Measurements from ENCODE around the gene PORCN. TPM values are rescaled to one million over a fixed set of nuclear protein-coding genes. Genes with fewer than 3 reads are reported as not detected.

Gene PORCN
- 15.5 and 15.9 TPM in 2 replicates for total RNA-seq

GRCh38 chrX:48508400-48509244 lies at the start of gene PORCN:
PORCN (plus strand) TSS chrX:48508992; CDS start chrX:48509821, 829 bp downstream.

DNA sequence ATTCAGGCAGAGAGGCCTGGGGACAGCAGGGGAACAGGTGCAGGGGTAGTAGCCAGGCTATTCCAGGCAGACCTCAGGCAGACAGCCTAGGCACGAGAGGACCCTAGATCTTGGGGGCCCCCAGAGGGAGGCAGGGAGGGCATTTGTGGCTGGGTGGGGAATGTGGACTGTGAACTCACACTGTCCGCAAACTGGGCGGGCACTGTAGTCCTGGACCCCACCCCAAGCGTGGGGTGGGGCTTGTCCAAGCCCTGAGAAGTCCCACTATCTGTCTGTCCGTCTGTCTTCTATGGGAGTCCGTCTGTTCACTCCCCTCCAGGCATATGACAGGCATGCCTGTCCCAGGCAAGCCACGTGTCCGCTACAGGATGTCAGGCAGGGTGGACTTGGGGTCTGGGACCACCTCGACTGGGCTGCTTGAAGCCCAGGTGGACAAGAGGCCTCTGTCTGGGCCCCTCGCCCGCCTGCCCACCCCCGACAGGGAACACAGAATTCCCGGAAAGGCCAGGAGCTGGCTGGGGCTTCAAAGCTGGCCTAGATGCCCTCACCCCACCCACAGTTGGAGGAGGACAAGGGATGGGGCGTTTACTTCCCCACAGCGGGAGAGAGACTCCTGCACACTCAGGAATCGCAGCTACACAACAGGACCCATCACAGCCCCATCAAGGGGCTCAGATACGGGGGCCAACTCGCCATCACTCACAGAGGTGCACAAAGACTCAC lies 38.5 kb upstream of the PORCN start, which contains the start of gene SLC38A5:
SLC38A5 (minus strand) TSS at position 151 of the 723 bp plus-strand sequence. CDS start 2,336 bp downstream, outside the sequence.

DNA sequence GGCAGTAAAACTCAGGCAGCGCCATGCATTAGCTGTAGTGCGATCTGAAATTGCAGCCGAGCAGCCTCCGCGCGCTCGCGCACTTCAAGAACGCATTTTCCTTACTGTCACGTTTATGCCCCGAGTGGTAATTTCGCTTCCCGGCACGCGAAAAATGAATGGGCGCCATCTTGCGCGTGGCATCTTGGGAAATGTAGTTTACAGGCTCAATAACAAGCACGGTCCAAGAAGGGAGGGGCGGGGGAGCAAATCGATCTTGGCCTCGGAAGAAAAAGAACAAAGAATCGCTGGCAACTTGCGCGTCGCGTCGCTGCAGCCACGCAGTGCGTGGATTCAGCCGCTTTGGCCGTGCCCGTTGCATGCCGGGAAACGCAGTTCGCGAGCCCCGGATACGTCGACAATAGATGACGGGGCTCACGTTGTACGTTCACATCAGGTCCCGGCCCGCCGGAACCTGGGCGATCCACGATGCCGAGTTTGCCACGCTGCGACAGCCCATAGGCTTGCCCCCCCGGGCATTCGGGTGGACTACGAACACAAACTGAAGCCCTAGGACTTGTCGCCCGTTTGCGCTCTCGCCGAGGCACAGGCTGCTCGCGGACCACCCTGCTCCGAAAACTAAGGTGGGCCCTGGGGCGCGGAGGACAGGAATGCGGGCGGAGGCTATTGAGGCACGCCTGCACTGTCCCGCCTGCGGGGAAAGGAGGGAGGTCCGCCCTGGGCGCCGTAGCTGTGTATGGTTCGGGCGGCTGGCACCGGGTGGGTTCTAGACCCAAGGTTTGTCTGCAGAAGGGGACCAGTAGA lies 32.8 kb upstream of the PORCN start, which contains the start of gene FTSJ1:
FTSJ1 (plus strand) TSS at position 426 of the 804 bp plus-strand sequence. CDS start 1,849 bp downstream, outside the sequence.

DNA sequence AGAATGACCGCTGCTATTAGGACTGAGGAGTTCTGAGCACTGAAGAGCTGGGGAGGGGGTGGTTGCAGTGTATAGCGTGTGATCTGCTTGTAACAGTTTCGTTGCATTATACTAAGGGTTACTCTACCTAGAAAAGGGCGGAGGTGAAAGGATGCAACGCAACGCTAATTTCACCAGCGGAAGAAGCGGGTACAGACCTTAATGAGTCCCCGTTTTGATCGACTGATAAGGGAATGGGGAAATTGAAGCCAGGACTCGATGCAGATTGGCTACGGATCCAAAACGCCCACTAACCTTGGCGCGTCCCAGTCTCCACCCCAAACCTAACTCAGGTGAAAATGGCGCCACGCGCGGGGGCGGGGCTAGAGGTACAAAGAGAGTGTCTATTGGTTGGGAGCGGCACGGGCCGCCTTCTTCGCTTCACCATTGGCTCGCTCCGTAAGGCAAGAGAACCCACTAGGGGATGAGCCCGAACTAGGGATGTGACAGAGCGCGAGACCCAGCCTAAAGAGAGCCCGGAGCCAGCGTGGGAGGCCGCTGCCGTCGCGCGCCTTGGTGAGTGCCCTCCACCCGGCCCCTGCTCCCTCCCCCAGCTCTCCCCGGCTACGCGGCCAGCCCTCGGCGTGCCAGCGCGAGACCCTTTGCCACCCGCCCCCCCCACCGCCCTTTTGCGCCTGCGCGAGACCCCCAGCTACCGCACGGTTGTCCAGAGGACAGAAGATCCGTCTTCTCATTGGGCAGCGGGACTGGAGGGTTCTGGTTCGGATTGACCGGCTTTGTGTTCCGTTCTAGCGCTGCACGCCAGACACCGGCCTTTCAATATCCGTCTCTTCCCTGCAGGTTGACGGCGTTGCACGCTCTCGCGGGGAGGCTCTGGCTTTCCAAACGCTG lies 12.8 kb downstream of the PORCN start, which contains the start of gene EBP:
EBP (plus strand) TSS at position 456 of the 891 bp plus-strand sequence. CDS start 1,964 bp downstream, outside the sequence.

DNA sequence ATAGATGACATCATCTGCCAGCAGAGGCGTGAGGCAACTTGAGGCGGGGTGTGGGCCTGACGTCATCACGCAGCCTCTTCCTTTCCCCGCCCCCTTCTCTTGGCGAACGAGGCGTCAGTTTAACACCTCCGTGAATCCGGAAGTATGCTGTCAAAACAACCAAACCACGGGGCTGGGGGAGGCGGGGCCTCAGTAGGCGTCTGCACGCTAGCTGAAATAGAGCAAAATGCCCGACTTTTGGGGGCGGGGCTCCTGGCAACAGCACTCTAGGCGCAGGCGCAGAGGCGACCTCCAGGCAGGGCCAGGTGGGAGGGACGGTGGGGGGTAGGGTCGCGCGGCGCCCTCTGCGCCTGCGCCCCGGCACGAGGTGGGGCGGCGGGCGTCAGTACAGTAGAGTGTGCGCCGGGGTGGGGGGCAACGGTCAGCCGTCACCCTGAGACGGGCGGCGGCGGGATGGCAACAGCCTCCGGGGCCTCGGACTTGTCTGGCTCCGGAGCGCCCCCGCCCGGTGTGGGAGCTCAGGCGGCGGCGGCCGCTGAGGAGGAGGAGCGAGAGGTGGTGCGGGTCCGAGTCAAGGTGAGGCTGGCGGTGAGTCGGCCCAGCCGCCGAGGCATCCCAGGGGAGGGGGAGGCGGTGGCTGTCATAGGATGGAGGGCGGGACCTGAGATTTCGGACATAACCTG lies 30.7 kb downstream of the PORCN start, which contains the start of gene TBC1D25:
TBC1D25 (plus strand) TSS at position 370 of the 683 bp plus-strand sequence; CDS start at position 454, 84 bp downstream.

Other genes with a start within 250 kb of the PORCN start
- not detected in 2 replicates for gene SSX3, start 152.3 kb upstream of the PORCN start, total RNA-seq
- gene SSX4, start 125.5 kb upstream of the PORCN start, total RNA-seq: not detected in 2 replicates
- not detected in 2 replicates for gene SSX4B, start 97.0 kb upstream of the PORCN start, total RNA-seq
- 2.2 and 18.9 TPM in 2 replicates for gene SLC38A5, start 38.7 kb upstream of the PORCN start, total RNA-seq
- gene FTSJ1, start 32.8 kb upstream of the PORCN start, total RNA-seq: 77.7 and 117 TPM in 2 replicates
- gene EBP, start 12.8 kb downstream of the PORCN start, total RNA-seq: 119 and 127 TPM in 2 replicates
- 11.8 and 12.6 TPM in 2 replicates for gene TBC1D25, start 30.7 kb downstream of the PORCN start, total RNA-seq
- gene RBM3, start 65.5 kb downstream of the PORCN start, total RNA-seq: 367 and 438 TPM in 2 replicates
- gene WDR13, start 88.5 kb downstream of the PORCN start, total RNA-seq: 88.8 and 132 TPM in 2 replicates
- gene WAS, start 174.8 kb downstream of the PORCN start, total RNA-seq: 0.14 TPM in 1 of 2 replicates, not detected in the other
- 4.2 and 20.0 TPM in 2 replicates for gene SUV39H1, start 187.7 kb downstream of the PORCN start, total RNA-seq

Data from placental pericyte (primary cell).